MM.1S (cell line): ENCODE data around the gene C5AR2.

Experiments used
- DNase-seq: peaks from one replicate; pipeline ENCODE4 v3.0.0-alpha.2; 2015
- H2AFZ ChIP-seq: fragments of 300-600 bp; sonication (generic); 2 replicates; pipeline ENCODE4 v1.6.0; 2016; ENCODE audit warnings: antibody characterized with exemption, low read length
- H3F3A ChIP-seq: fragments of 300-600 bp; sonication (generic); 2 replicates; pipeline ENCODE4 v1.6.1; 2016; ENCODE audit warnings: mild to moderate bottlenecking, antibody characterized with exemption, low read length, moderate library complexity, mixed read lengths; ENCODE audit not compliant: insufficient read depth
- H3K27ac ChIP-seq: fragments of 300-600 bp; sonication (generic); 2 replicates; pipeline ENCODE4 v1.5.1; 2016; ENCODE audit warnings: mild to moderate bottlenecking, low read length
- H3K27me3 ChIP-seq: fragments of 300-600 bp; sonication (generic); replicated peaks from 2 replicates; pipeline ENCODE4 v1.6.0; 2016; ENCODE audit warnings: low read length; ENCODE audit not compliant: insufficient read depth
- H3K36me3 ChIP-seq: fragments of 300-600 bp; sonication (generic); replicated peaks from 2 replicates; pipeline ENCODE4 v1.6.1; 2016; ENCODE audit warnings: mild to moderate bottlenecking, low read length, mixed read lengths; ENCODE audit not compliant: insufficient read depth
- H3K4me1 ChIP-seq: fragments of 300-600 bp; sonication (generic); 2 replicates; pipeline ENCODE4 v1.6.1; 2016; ENCODE audit warnings: low read length, mixed read lengths
- H3K4me2 ChIP-seq: fragments of 300-600 bp; sonication (generic); 2 replicates; pipeline ENCODE4 v1.6.0; 2016; ENCODE audit warnings: low read depth, low read length
- H3K4me3 ChIP-seq: fragments of 300-600 bp; sonication (generic); 2 replicates; pipeline ENCODE4 v1.5.1; 2016; ENCODE audit warnings: low read length, mixed read lengths
- H3K79me2 ChIP-seq: fragments of 300-600 bp; sonication (generic); 2 replicates; pipeline ENCODE4 v1.6.1; 2016; ENCODE audit warnings: mixed run types, low read length, mixed read lengths
- H3K9ac ChIP-seq: fragments of 300-600 bp; sonication (generic); 2 replicates; pipeline ENCODE4 v1.6.1; 2016; ENCODE audit warnings: low read length, mixed read lengths
- H3K9me2 ChIP-seq: fragments of 300-600 bp; sonication (generic); replicated peaks from 2 replicates; pipeline ENCODE4 v1.6.1; 2016; ENCODE audit warnings: mild to moderate bottlenecking, low read length, mixed read lengths; ENCODE audit not compliant: insufficient read depth
- H3K9me3 ChIP-seq: fragments of 300-600 bp; sonication (generic); replicated peaks from 2 replicates; pipeline ENCODE4 v1.6.1; 2016; ENCODE audit warnings: mild to moderate bottlenecking, low read length, mixed read lengths; ENCODE audit not compliant: insufficient read depth
- H4K20me1 ChIP-seq: fragments of 300-600 bp; sonication (generic); 2 replicates; pipeline ENCODE4 v1.6.1; 2016; ENCODE audit warnings: mild to moderate bottlenecking, low read length, moderate library complexity, mixed read lengths; ENCODE audit not compliant: insufficient read depth
- CTCF ChIP-seq: fragments of 300-600 bp; sonication (generic); IDR thresholded peaks from 2 replicates; pipeline ENCODE4 v1.5.1; 2016; ENCODE audit warnings: antibody characterized with exemption, low read length, mixed read lengths
- EZH2 ChIP-seq: fragments of 300-600 bp; sonication (generic); optimal IDR thresholded peaks from 2 replicates; pipeline ENCODE3; 2017; ENCODE audit warnings: low read depth, mild to moderate bottlenecking, antibody characterized with exemption, low read length, mixed read lengths
- EZH2phosphoT487 ChIP-seq: fragments of 300-600 bp; sonication (generic); IDR thresholded peaks from 2 replicates; pipeline ENCODE4 v1.6.1; 2018; ENCODE audit warnings: antibody characterized with exemption, low read length

The C5AR2 gene

GRCh38 chr19:47331931-47332547 lies at the start of gene C5AR2:
C5AR2 (plus strand) TSS chr19:47332175; CDS start chr19:47340800, 8,625 bp downstream.
- Histone ChIP-seq H3K9me3 (no peaks in the 10 kb centered on the region), H4K20me1 (no peaks in the 10 kb centered on the region), H3K36me3 (no peaks in the 10 kb centered on the region), H3K27me3 (no peaks in the 10 kb centered on the region; the same call in 1 of the 2 replicates), H3K4me1 (peaks cover 4% of the 10 kb centered on the region; the same call in 1 of the 2 replicates), H2AFZ (no peak within 1 kb of the TSS), H3F3A (no peaks in the 10 kb centered on the region), H3K27ac (no peak within 1 kb of the TSS), H3K4me3 (no peak within 1 kb of the TSS), H3K4me2 (no peak within 1 kb of the TSS), H3K9me2 (no peaks in the 10 kb centered on the region), H3K79me2 (no peaks in the 10 kb centered on the region), H3K9ac (no peak within 1 kb of the TSS)
- TF ChIP-seq CTCF: no peak
- no peak for TF ChIP-seq EZH2
- TF ChIP-seq EZH2phosphoT487: no peak
- no peak for DNase-seq

GRCh38 chr19:47283405-47284059 lies 48.4 kb upstream of the C5AR2 start:
- H3K27ac ChIP-seq: no peak overlapping the region
- no peaks in the 10 kb centered on the region for H3K36me3 ChIP-seq
- H4K20me1 ChIP-seq: no peaks in the 10 kb centered on the region
- H3K9me3 ChIP-seq: no peaks in the 10 kb centered on the region
- H3K27me3 ChIP-seq: no peaks in the 10 kb centered on the region
- TF ChIP-seq CTCF: no peak
- no peak for TF ChIP-seq EZH2phosphoT487
- H3K4me1 ChIP-seq: no peaks in the 10 kb centered on the region
- no peak for DNase-seq
- H3K4me3 ChIP-seq: no peak overlapping the region
- H3F3A ChIP-seq: no peaks in the 10 kb centered on the region
- H2AFZ ChIP-seq: no peak overlapping the region
- H3K9me2 ChIP-seq: no peaks in the 10 kb centered on the region
- H3K9ac ChIP-seq: no peak overlapping the region
- no peak overlapping the region for H3K4me2 ChIP-seq
- H3K79me2 ChIP-seq: no peaks in the 10 kb centered on the region

GRCh38 chr19:47284324-47284899 lies 47.6 kb upstream of the C5AR2 start:
- Histone ChIP-seq H3K4me2 (no peak overlapping the region), H3K9me3 (no peaks in the 10 kb centered on the region), H3K4me1 (no peaks in the 10 kb centered on the region), H3F3A (no peaks in the 10 kb centered on the region), H3K36me3 (no peaks in the 10 kb centered on the region), H2AFZ (no peak overlapping the region), H3K79me2 (no peaks in the 10 kb centered on the region), H3K27ac (no peak overlapping the region), H3K9me2 (no peaks in the 10 kb centered on the region), H3K27me3 (no peaks in the 10 kb centered on the region), H3K4me3 (no peak overlapping the region), H4K20me1 (no peaks in the 10 kb centered on the region), H3K9ac (no peak overlapping the region)
- TF ChIP-seq EZH2phosphoT487 (no peak), CTCF (peak; percentile 87)
- peak; percentile 64 for DNase-seq
